Activated naive CD8-positive, alpha-beta T cell treated with anti-CD3 and anti-CD28 coated beads, Interleukin-2, amount 50 U/mL, for 24 hours (primary cell): ENCODE measurements around the gene SYNGAP1.
A peak's percentile ranks its signal among the peaks of the same experiment; 100 is the strongest.
"Not testable (repeated sequence)": the region's sequence is repeated elsewhere in the genome, so short reads cannot be mapped to it uniquely, and the experiment has no call there.

Experiments used
- ATAC-seq: fragments of 150-1000 bp; cut with Tn5 transposase; one replicate; pipeline ENCODE4 v1.10.0; 2021
- DNase-seq: peaks from one replicate; pipeline ENCODE4 v3.0.0; 2021
- H3K27ac Mint-ChIP-seq: one replicate; pipeline ENCODE4 v1.8.0; 2021; ENCODE audit warnings: mild to moderate bottlenecking, mixed read lengths
- H3K27me3 Mint-ChIP-seq: one replicate; pipeline ENCODE4 v1.8.0; 2021; ENCODE audit warnings: mixed read lengths
- H3K36me3 Mint-ChIP-seq: one replicate; pipeline ENCODE4 v1.8.0; 2021; ENCODE audit warnings: low read depth, mixed read lengths
- H3K4me1 Mint-ChIP-seq: one replicate; pipeline ENCODE4 v1.8.0; 2021; ENCODE audit warnings: mixed read lengths
- H3K4me3 Mint-ChIP-seq: one replicate; pipeline ENCODE4 v1.8.0; 2021; ENCODE audit warnings: mild to moderate bottlenecking, moderate library complexity, mixed read lengths
- H3K9me3 Mint-ChIP-seq: one replicate; pipeline ENCODE4 v1.8.0; 2021; ENCODE audit warnings: mixed read lengths

SYNGAP1 gene

DNA sequence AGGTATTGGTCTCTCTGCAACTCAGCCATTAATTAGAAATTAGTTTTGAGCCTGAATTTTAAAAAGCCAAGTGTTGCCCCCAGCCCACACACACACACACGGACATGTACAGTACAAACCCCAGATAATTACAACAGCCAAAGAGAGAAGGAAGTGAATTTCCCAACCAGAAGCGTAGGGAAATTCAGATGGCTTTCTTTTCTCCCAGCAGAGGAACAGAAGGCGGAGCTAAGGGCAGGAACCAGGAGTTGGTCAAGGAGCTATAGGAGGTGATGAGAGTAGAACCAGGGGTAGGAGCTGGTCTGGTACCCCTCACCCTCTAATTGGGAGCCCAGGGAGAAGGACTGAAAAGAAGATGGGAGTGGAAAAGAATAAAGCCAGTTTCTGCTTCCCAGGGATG lies 30.6 kb downstream of the SYNGAP1 start:
- no peaks in the 10 kb centered on the region for H3K9me3 Mint-ChIP-seq
- H3K27ac Mint-ChIP-seq: peak overlapping the region; percentile 20
- no peak for DNase-seq
- H3K4me1 Mint-ChIP-seq: peaks cover 18% of the 10 kb centered on the region
- no peak overlapping the region for H3K4me3 Mint-ChIP-seq
- H3K27me3 Mint-ChIP-seq: no peaks in the 10 kb centered on the region
- H3K36me3 Mint-ChIP-seq: peaks cover 15% of the 10 kb centered on the region
- no peak for ATAC-seq

- no peak overlapping the region for H3K27ac Mint-ChIP-seq
- no peak for ATAC-seq
- no peaks in the 10 kb centered on the region for H3K27me3 Mint-ChIP-seq
- H3K4me1 Mint-ChIP-seq: peaks cover 24% of the 10 kb centered on the region
- peaks cover 19% of the 10 kb centered on the region for H3K36me3 Mint-ChIP-seq
- no peak for DNase-seq
- H3K4me3 Mint-ChIP-seq: no peak overlapping the region
- H3K9me3 Mint-ChIP-seq: no peaks in the 10 kb centered on the region
These were observed 31.7 kb downstream of the SYNGAP1 start for GRCh38 chr6:33451606-33452005.

- Mint-ChIP-seq H3K4me3 (no peak overlapping the region), H3K9me3 (no peaks in the 10 kb centered on the region), H3K36me3 (peaks cover 19% of the 10 kb centered on the region), H3K27me3 (no peaks in the 10 kb centered on the region), H3K27ac (no peak overlapping the region), H3K4me1 (peaks cover 28% of the 10 kb centered on the region)
- DNase-seq (no peak), ATAC-seq (no peak)
These were observed 32.6 kb downstream of the SYNGAP1 start for GRCh38 chr6:33452496-33452895.

DNA sequence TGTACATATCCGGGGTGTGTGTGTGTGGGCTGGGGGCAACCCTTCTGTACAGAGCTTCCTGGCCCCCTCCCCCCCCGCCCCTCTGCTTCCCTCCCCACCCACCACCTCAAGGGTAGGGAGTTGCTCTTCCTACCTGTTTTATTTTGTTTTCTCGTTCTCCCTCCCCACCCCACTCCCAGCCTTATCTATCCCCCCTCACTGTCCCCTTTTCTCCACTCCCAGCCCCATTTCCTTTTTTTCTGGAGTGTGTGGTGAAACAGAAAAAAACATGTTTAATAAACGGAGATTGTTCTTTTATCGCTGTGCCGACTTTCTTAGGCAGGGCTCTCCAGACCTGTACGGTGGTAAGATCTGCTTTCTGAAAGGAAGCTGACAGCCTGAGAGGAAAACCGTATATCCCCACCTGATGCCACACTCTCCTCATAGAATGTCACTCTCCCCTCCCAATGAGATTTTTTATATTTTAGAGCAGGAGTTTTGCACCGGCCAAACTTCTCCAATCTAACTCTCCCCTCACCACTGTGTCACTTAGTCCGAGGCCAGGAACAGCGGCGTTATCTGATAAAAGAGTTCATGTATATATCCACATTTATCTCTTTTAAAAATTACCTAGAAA lies 33.6 kb downstream of the SYNGAP1 start:
- Mint-ChIP-seq H3K4me1 (peaks cover 28% of the 10 kb centered on the region), H3K27me3 (no peaks in the 10 kb centered on the region), H3K4me3 (peak overlapping the region; percentile 89), H3K9me3 (no peaks in the 10 kb centered on the region), H3K27ac (peak overlapping the region; percentile 87), H3K36me3 (peaks cover 19% of the 10 kb centered on the region)
- ATAC-seq: no peak
- no peak for DNase-seq

- H3K4me3 Mint-ChIP-seq: peak within 1 kb of the TSS; percentile 89
- H3K4me1 Mint-ChIP-seq: peaks cover 28% of the 10 kb centered on the region
- DNase-seq: peak; percentile 93
- peak within 1 kb of the TSS; percentile 87 for H3K27ac Mint-ChIP-seq
- H3K36me3 Mint-ChIP-seq: peaks cover 15% of the 10 kb centered on the region
- ATAC-seq: peak; percentile 99
- no peaks in the 10 kb centered on the region for H3K27me3 Mint-ChIP-seq
- H3K9me3 Mint-ChIP-seq: no peaks in the 10 kb centered on the region
These were observed 34.4 kb downstream of the SYNGAP1 start, which contains the start of gene ZBTB9 for GRCh38 chr6:33454009-33454946. TSS of gene ZBTB9 (plus strand) at chr6:33454576. CDS start at chr6:33455101, 525 bp downstream.

- H3K9me3 Mint-ChIP-seq: no peaks in the 10 kb centered on the region
- no peak for ATAC-seq
- peaks cover 28% of the 10 kb centered on the region for H3K4me1 Mint-ChIP-seq
These were observed 35.2 kb downstream of the SYNGAP1 start for GRCh38 chr6:33455051-33455450.

DNA sequence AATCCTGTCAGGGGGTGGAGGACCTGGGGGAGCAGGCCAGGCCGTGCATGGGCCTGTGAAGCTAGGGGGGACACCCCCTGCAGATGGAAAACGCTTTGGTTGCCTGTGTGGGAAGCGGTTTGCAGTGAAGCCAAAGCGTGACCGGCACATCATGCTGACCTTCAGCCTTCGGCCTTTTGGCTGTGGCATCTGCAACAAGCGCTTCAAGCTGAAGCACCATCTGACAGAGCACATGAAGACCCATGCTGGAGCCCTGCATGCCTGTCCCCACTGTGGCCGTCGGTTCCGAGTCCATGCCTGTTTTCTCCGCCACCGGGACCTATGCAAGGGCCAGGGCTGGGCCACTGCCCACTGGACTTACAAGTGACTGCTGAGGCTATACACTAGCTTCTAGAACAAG lies 36.3 kb downstream of the SYNGAP1 start:
- Mint-ChIP-seq H3K36me3 (peaks cover 15% of the 10 kb centered on the region), H3K27me3 (no peaks in the 10 kb centered on the region), H3K4me3 (no peak overlapping the region), H3K9me3 (no peaks in the 10 kb centered on the region), H3K27ac (no peak overlapping the region), H3K4me1 (peaks cover 28% of the 10 kb centered on the region)
- no peak for ATAC-seq
- DNase-seq: no peak

More at GRCh38 chr6:33455051-33455450, 35.2 kb downstream of the SYNGAP1 start:
- Mint-ChIP-seq H3K27ac (peak overlapping the region; percentile 87), H3K4me3 (peak overlapping the region; percentile 89), H3K36me3 (peaks cover 15% of the 10 kb centered on the region), H3K27me3 (no peaks in the 10 kb centered on the region)
- DNase-seq: no peak

DNA sequence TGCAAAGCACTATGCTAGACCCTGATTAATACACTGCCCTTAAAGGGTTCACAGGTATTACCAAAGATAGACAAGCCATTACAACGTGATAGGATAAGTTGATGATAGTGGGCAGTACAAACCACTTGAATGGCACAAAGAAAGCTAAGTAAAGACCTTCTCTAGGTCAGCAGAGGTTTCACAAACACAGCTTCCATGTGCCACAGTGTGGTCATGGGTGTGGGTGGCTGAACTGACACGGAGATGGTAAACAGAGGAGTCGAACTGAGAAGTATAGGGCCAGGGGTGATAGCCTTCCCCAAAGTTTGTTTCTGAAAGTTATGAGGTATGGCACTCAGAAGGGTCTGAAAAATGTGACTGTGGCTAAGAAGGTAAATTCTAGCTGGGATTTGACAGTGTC lies 38.8 kb downstream of the SYNGAP1 start:
- Mint-ChIP-seq H3K36me3 (peaks cover 15% of the 10 kb centered on the region), H3K27ac (no peak overlapping the region), H3K4me3 (no peak overlapping the region), H3K27me3 (no peaks in the 10 kb centered on the region), H3K9me3 (no peaks in the 10 kb centered on the region), H3K4me1 (peaks cover 21% of the 10 kb centered on the region)
- DNase-seq (no peak), ATAC-seq (no peak)

GRCh38 chr6:33459226-33459625 lies 39.4 kb downstream of the SYNGAP1 start:
- H3K9me3 Mint-ChIP-seq: no peaks in the 10 kb centered on the region
- no peaks in the 10 kb centered on the region for H3K27me3 Mint-ChIP-seq
- peaks cover 15% of the 10 kb centered on the region for H3K36me3 Mint-ChIP-seq
- H3K4me3 Mint-ChIP-seq: no peak overlapping the region
- H3K27ac Mint-ChIP-seq: no peak overlapping the region
- DNase-seq: no peak
- H3K4me1 Mint-ChIP-seq: peaks cover 19% of the 10 kb centered on the region
- ATAC-seq: no peak

DNA sequence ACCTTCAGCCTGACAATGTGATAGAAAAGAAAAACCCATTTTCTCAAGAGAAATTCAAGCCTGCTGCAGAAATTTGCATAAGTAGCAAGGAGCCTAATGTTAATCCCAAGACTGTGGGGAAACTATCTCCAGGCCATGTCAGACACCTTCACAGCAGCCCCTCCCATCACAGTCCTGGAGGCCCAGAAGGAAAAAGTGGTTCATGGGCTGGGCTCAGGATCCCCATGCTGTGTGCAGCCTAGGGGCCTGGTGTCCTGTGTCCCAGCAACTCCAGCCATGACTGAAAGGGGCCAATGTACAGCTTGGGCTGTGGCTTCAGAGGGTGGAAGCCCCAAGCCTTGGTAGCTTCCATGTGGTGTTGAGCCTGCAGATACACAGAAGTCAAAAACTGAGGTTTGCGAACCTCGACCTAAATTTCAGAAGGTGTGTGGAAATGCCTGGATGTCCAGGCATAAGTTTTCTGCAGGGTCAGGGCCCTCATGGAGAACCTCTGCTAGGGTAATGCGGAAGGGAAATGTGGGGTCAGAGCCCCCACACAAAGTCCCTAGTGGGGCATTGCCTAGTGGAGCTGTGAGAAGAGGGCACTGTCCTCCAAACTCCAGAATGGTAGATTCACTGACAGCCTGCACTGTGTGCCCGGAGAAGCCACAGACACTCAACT lies 46.3 kb downstream of the SYNGAP1 start:
- Mint-ChIP-seq H3K27me3 (no peaks in the 10 kb centered on the region), H3K27ac (no peak overlapping the region), H3K4me3 (no peak overlapping the region), H3K4me1 (no peaks in the 10 kb centered on the region), H3K36me3 (no peaks in the 10 kb centered on the region), H3K9me3 (no peaks in the 10 kb centered on the region)
- no peak for DNase-seq
- ATAC-seq: no peak

- Mint-ChIP-seq H3K4me3 (no peak overlapping the region), H3K4me1 (no peaks in the 10 kb centered on the region), H3K27me3 (no peaks in the 10 kb centered on the region), H3K36me3 (no peaks in the 10 kb centered on the region), H3K27ac (no peak overlapping the region), H3K9me3 (no peaks in the 10 kb centered on the region)
- DNase-seq: no peak
- no peak for ATAC-seq
These were observed 47.2 kb downstream of the SYNGAP1 start for GRCh38 chr6:33467091-33467490.

DNA sequence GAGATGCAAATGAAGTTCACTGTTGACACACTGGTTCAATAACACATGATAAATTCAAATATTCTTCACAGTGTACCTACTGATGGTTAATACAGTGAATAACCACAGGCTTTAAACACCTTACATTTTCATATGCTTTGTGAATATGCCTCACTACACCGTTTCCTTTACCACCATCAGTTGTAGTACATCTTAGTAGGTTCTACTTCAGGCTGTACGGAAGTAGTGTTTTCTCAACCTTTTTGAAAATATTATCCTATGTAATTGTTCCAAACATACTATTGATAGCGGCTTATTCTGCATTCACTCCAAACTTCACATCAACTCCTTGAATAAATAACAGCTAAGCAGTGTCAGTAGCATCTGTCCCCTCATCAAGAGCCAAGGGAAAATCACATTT lies 49.8 kb downstream of the SYNGAP1 start:
- Mint-ChIP-seq H3K4me3 (no peak overlapping the region), H3K27me3 (no peaks in the 10 kb centered on the region), H3K36me3 (no peaks in the 10 kb centered on the region), H3K9me3 (no peaks in the 10 kb centered on the region), H3K4me1 (no peaks in the 10 kb centered on the region), H3K27ac (no peak overlapping the region)
- ATAC-seq (no peak), DNase-seq (no peak)

DNA sequence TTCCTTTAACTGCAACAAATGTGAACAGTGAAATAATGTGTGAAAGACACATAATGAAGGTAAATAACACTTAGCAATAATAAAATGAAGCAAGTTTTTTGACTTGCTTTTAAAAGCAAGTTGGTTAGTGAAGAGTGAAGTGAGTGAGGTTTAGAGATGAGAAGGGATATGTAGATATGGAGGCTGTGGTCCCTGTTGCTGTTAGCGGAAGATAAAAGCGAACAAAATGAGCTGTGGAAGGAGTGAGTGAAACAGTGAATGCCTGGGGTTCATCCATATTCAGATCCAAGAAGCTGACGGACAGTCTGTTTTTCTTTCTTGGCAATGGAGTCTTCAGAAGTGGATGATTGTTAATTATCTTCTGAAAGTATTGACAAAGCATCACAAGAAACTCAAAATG lies 58.0 kb downstream of the SYNGAP1 start:
- DNase-seq: no peak
- no peaks in the 10 kb centered on the region for H3K9me3 Mint-ChIP-seq
- H3K27me3 Mint-ChIP-seq: peaks cover 3% of the 10 kb centered on the region
- H3K4me3 Mint-ChIP-seq: no peak overlapping the region
- no peaks in the 10 kb centered on the region for H3K4me1 Mint-ChIP-seq
- no peaks in the 10 kb centered on the region for H3K36me3 Mint-ChIP-seq
- ATAC-seq: no peak
- no peak overlapping the region for H3K27ac Mint-ChIP-seq

GRCh38 chr6:33481192-33481591 lies 61.3 kb downstream of the SYNGAP1 start:
- no peak for DNase-seq
- Mint-ChIP-seq H3K9me3 (no peaks in the 10 kb centered on the region), H3K4me1 (no peaks in the 10 kb centered on the region), H3K27me3 (peaks cover 3% of the 10 kb centered on the region), H3K4me3 (no peak overlapping the region), H3K36me3 (no peaks in the 10 kb centered on the region), H3K27ac (no peak overlapping the region)
- no peak for ATAC-seq

DNA sequence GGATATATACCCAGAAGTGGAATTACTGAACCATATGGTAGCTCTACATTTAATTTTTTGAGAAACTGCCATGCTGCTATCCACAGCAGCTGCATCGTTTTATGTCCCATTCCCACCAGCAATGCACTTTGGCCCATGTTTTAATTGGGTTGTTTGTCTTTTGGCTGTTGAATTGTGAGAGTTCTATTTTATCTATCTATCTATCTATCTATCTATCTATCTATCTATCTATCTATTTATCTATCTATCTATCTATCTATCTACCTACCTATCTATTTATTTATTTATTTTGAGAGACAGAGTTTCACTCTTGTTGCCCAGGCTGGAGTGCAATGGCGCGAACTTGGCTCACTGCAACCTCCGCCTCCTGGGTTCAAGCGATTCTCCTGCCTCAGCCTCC lies 62.8 kb downstream of the SYNGAP1 start:
- not testable (repeated sequence) for DNase-seq, H3K36me3 Mint-ChIP-seq, ATAC-seq, H3K9me3 Mint-ChIP-seq, H3K27me3 Mint-ChIP-seq, H3K4me1 Mint-ChIP-seq, H3K4me3 Mint-ChIP-seq, H3K27ac Mint-ChIP-seq
